Suppressor macrophage treated with lipopolysaccharide for 1 hour (primary cell): ENCODE results near the gene NDUFV2.
"Not testable (repeated sequence)": the region's sequence is repeated elsewhere in the genome, so short reads cannot be mapped to it uniquely, and the experiment has no call there.

Experiments used
- DNase-seq, 3 donors: peaks; one replicate each; pipeline ENCODE4 v3.0.0-alpha.2; 2020 to 2022

The NDUFV2 gene

GRCh38 chr18:9091066-9091476 is 11.4 kb upstream of the NDUFV2 start:
- peak in 1 of 3 donors; percentile 35 for DNase-seq

GRCh38 chr18:9092665-9093064 is 9.8 kb upstream of the NDUFV2 start:
- DNase-seq, result no peak

- DNase-seq, result not testable (repeated sequence)
These were observed 9.4 kb upstream of the NDUFV2 start for GRCh38 chr18:9093109-9093508.

GRCh38 chr18:9094307-9095226 is 7.9 kb upstream of the NDUFV2 start:
- no peak for DNase-seq

GRCh38 chr18:9095297-9096006 is 7.0 kb upstream of the NDUFV2 start:
- DNase-seq, result peak; percentile 43 to 54 (median 43)

- no peak for DNase-seq
These were observed 6.5 kb upstream of the NDUFV2 start for GRCh38 chr18:9096007-9096371.

- no peak for DNase-seq
These were observed 5.8 kb upstream of the NDUFV2 start for GRCh38 chr18:9096685-9097084.

GRCh38 chr18:9097349-9097748 is 5.2 kb upstream of the NDUFV2 start:
- DNase-seq, result no peak

- no peak for DNase-seq
These were observed 1.7 kb upstream of the NDUFV2 start for GRCh38 chr18:9100796-9101195.

- DNase-seq, result peak; percentile 72 to 96 (median 94)
These were observed 580 bp upstream of the NDUFV2 start for GRCh38 chr18:9101730-9102507.

GRCh38 chr18:9103376-9103873 is 926 bp downstream of the NDUFV2 start:
- DNase-seq, result no peak

GRCh38 chr18:9104244-9104901 is 1.9 kb downstream of the NDUFV2 start:
- DNase-seq, result no peak

- no peak for DNase-seq
These were observed 2.9 kb downstream of the NDUFV2 start for GRCh38 chr18:9105420-9105819.

- no peak for DNase-seq
These were observed 3.6 kb downstream of the NDUFV2 start for GRCh38 chr18:9106094-9106493.

GRCh38 chr18:9106800-9107584 is 4.5 kb downstream of the NDUFV2 start:
- peak in 2 of 3 donors; percentile 32 to 35 for DNase-seq

GRCh38 chr18:9108911-9109310 is 6.4 kb downstream of the NDUFV2 start:
- DNase-seq, result no peak

GRCh38 chr18:9109523-9109922 is 7.0 kb downstream of the NDUFV2 start:
- DNase-seq, result peak; percentile 15 to 51 (median 44)

GRCh38 chr18:9113468-9114149 is 11.1 kb downstream of the NDUFV2 start:
- DNase-seq, result no peak

- no peak for DNase-seq
These were observed 13.5 kb downstream of the NDUFV2 start for GRCh38 chr18:9115984-9116383.

GRCh38 chr18:9117980-9118841 is 15.7 kb downstream of the NDUFV2 start:
- peak; percentile 30 to 72 (median 64) for DNase-seq
